Neural progenitor cell (in vitro differentiated cells): ENCODE results near the gene ALKBH1.

Experiments used
- EZH2 ChIP-seq: fragments of 200-600 bp; sonication (generic); IDR thresholded peaks from 2 replicates; pipeline ENCODE4 v1.6.1; 2017; ENCODE audit warnings: antibody characterized with exemption, mild to moderate bottlenecking, moderate library complexity
- EZH2phosphoT487 ChIP-seq: fragments of 200-600 bp; sonication (generic); IDR thresholded peaks from 2 replicates; pipeline ENCODE4 v1.6.1; 2017; ENCODE audit warnings: antibody characterized with exemption
- TF ChIP-seq, protein P1 (sequence below): fragments of 200-600 bp; sonication (generic); IDR thresholded peaks from 2 replicates; pipeline ENCODE4 v1.5.1; 2017; ENCODE audit warnings: antibody characterized with exemption, mild to moderate bottlenecking

DNA sequence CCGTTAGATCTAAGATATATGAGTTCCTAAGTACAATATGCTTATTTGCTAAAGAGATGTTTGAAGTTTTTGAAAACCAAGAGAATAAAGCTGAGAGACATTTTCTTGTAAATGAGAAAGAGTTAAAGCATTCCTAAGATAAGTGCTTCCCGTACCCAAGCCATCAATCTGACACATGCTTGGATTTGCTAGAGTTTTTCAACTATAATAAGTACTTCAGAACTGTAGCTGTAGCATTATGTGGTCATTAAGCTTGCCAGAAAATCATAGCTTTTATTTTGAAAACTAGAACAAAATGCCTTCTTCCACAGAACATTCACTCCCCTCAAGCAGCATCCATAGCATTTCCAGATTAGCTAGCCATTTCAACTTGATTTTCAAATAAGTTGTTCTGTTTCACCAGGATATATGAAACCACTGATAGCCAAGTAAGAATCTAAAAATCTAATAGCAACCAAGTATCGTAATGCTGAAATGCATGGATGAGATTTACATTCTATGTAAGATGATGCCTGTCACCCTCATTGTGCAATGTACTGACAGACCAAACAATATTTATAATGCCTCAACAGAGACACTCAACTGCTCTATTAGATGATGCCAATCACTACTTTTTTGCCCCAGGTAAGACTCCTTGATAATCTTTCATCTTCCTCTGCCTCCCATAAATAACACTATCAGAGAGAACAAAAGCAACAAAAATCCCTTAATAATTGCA lies 45.1 kb upstream of the ALKBH1 start:
- TF ChIP-seq, protein P1, sequence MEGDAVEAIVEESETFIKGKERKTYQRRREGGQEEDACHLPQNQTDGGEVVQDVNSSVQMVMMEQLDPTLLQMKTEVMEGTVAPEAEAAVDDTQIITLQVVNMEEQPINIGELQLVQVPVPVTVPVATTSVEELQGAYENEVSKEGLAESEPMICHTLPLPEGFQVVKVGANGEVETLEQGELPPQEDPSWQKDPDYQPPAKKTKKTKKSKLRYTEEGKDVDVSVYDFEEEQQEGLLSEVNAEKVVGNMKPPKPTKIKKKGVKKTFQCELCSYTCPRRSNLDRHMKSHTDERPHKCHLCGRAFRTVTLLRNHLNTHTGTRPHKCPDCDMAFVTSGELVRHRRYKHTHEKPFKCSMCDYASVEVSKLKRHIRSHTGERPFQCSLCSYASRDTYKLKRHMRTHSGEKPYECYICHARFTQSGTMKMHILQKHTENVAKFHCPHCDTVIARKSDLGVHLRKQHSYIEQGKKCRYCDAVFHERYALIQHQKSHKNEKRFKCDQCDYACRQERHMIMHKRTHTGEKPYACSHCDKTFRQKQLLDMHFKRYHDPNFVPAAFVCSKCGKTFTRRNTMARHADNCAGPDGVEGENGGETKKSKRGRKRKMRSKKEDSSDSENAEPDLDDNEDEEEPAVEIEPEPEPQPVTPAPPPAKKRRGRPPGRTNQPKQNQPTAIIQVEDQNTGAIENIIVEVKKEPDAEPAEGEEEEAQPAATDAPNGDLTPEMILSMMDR = no peak
- TF ChIP-seq EZH2 (no peak), EZH2phosphoT487 (no peak)
